HepG2 (cell line): ENCODE results near the gene TMEM79. TPM values are rescaled to one million over a fixed set of nuclear protein-coding genes. Genes with fewer than 3 reads are reported as not detected.

Experiments used
- FOSL2 ChIP-seq: sonication (generic); formaldehyde crosslinking; IDR thresholded peaks from 2 replicates; pipeline ENCODE4 v1.4.0; 2020; ENCODE audit warnings: missing genetic modification reagents
- GLI4 ChIP-seq: sonication (generic); formaldehyde crosslinking; IDR thresholded peaks from 2 replicates; pipeline ENCODE4 v1.5.1; 2020; ENCODE audit warnings: missing genetic modification reagents, mild to moderate bottlenecking, moderate library complexity, borderline replicate concordance
- HNRNPUL1 ChIP-seq: fragments of 200-400 bp; formaldehyde crosslinking; IDR thresholded peaks from 2 replicates; pipeline ENCODE4 v1.6.1; 2017; ENCODE audit warnings: low read depth, mild to moderate bottlenecking, low read length, moderate library complexity
- MAF1 ChIP-seq: sonication (generic); formaldehyde crosslinking; IDR thresholded peaks from 2 replicates; pipeline ENCODE4 v1.5.0; 2020; ENCODE audit warnings: missing genetic modification reagents, borderline replicate concordance
- MEF2D ChIP-seq: sonication (generic); formaldehyde crosslinking; IDR thresholded peaks from 2 replicates; pipeline ENCODE4 v1.5.1; 2020; ENCODE audit warnings: mild to moderate bottlenecking, missing genetic modification reagents
- MYNN ChIP-seq: sonication (generic); formaldehyde crosslinking; IDR thresholded peaks from 2 replicates; pipeline ENCODE4 v1.4.0; 2020; ENCODE audit warnings: mild to moderate bottlenecking, low read depth, missing genetic modification reagents
- NFE2L2 ChIP-seq: fragments of 150-350 bp; IDR thresholded peaks from 2 replicates; pipeline ENCODE4 v1.6.1; 2014; ENCODE audit warnings: low read length
- NFIC ChIP-seq: IDR thresholded peaks from 2 replicates; pipeline ENCODE4 v1.6.1; 2012; ENCODE audit warnings: mild to moderate bottlenecking, low read length, inconsistent platforms
- PAWR ChIP-seq: sonication (generic); formaldehyde crosslinking; IDR thresholded peaks from 2 replicates; pipeline ENCODE4 v1.4.0; 2020; ENCODE audit warnings: missing genetic modification reagents, mild to moderate bottlenecking, borderline replicate concordance
- SMC3 ChIP-seq: IDR thresholded peaks from 2 replicates; pipeline ENCODE4 v1.6.1; 2011; ENCODE audit warnings: low read length, improper control_type of control experiment
- SNRNP70 ChIP-seq: fragments of 200-400 bp; formaldehyde crosslinking; IDR thresholded peaks from 2 replicates; pipeline ENCODE4 v1.6.1; 2017; ENCODE audit warnings: mild to moderate bottlenecking, low read depth, low read length, moderate library complexity
- SRSF1 ChIP-seq: fragments of 200-400 bp; formaldehyde crosslinking; optimal IDR thresholded peaks from 2 replicates; pipeline ENCODE3; 2017; ENCODE audit warnings: mild to moderate bottlenecking, low read depth, low read length, moderate library complexity
- TBX2 ChIP-seq: sonication (generic); formaldehyde crosslinking; IDR thresholded peaks from 2 replicates; pipeline ENCODE4 v1.5.0; 2020; ENCODE audit warnings: missing genetic modification reagents, mild to moderate bottlenecking, borderline replicate concordance
- TFDP1 ChIP-seq: IDR thresholded peaks from 2 replicates; pipeline ENCODE4 v1.6.1; 2016; ENCODE audit warnings: missing compliant biosample characterization, missing genetic modification reagents, borderline replicate concordance
- TRAFD1 ChIP-seq: sonication (generic); formaldehyde crosslinking; IDR thresholded peaks from 2 replicates; pipeline ENCODE4 v1.5.1; 2020; ENCODE audit warnings: missing genetic modification reagents, mild to moderate bottlenecking, borderline replicate concordance
- ZNF230 ChIP-seq: sonication (generic); formaldehyde crosslinking; IDR thresholded peaks from 2 replicates; pipeline ENCODE4 v1.4.0; 2020; ENCODE audit warnings: mild to moderate bottlenecking, missing genetic modification reagents
- ZNF251 ChIP-seq: sonication (generic); formaldehyde crosslinking; IDR thresholded peaks from 2 replicates; pipeline ENCODE4 v1.9.0; 2021; ENCODE audit warnings: mild to moderate bottlenecking, missing genetic modification reagents
- ZNF605 ChIP-seq: sonication (generic); formaldehyde crosslinking; IDR thresholded peaks from 2 replicates; pipeline ENCODE4 v1.8.0; 2022; ENCODE audit warnings: mild to moderate bottlenecking, missing genetic modification reagents
- ZNF83 ChIP-seq: sonication (generic); formaldehyde crosslinking; IDR thresholded peaks from 2 replicates; pipeline ENCODE4 v1.4.0; 2020; ENCODE audit warnings: missing genetic modification reagents, mild to moderate bottlenecking, borderline replicate concordance
- polyA plus RNA-seq, 8 experiments: library from polyadenylated mRNA; depleted of rRNA in 3 of 8; stranded (reverse) in 7 of 8; unstranded in 1 of 8; fragments of >200 nt; fragmentation: Illumina TruSeq in 4 of 8; extraction: Trizol in 4 of 8; gene quantifications; 2 replicates each; pipeline versions ENCODE4 v1.2.1 to v1.2.3, GENCODE V29; 2011 to 2016; ENCODE audit warnings: low read depth in 4 of 8, missing spikeins in 1 of 8, mixed read lengths in 1 of 8; ENCODE audit not compliant: insufficient read depth in 1 of 8
- total RNA-seq, 5 experiments: library from RNA; depleted of rRNA; stranded (reverse); fragments of >200 nt; fragmentation: Illumina TruSeq; extraction: Trizol; gene quantifications; 2 replicates each; pipeline ENCODE4 v1.2.3, GENCODE V29; 2016; ENCODE audit warnings: low read depth in 1 of 5
- TF ChIP-seq, protein P1 (sequence below): IDR thresholded peaks from 2 replicates; pipeline ENCODE4 v1.6.1; 2016; ENCODE audit warnings: low read depth, borderline replicate concordance
- TF ChIP-seq, protein P2 (sequence below): IDR thresholded peaks from 2 replicates; pipeline ENCODE4 v1.6.1; 2016; ENCODE audit warnings: missing compliant biosample characterization, missing genetic modification reagents, borderline replicate concordance

Gene TMEM79
- total and polyA plus RNA-seq, 2 of the 13 experiments (the other 11 are each of a cell fraction or from before 2014, with no cell fraction given) = 1.2 to 1.9 TPM

- TF ChIP-seq TFDP1 (CRISPR knock-in tag) = peak; percentile 80
- TF ChIP-seq MYNN (CRISPR knock-in tag) = no peak
- TF ChIP-seq PAWR (CRISPR knock-in tag) = no peak
- no peak; the same call in 1 of the 2 replicates for TF ChIP-seq NFIC
- TF ChIP-seq SRSF1 = no peak
- TF ChIP-seq SNRNP70 = no peak
- no peak for TF ChIP-seq TRAFD1 (CRISPR knock-in tag)
- no peak for TF ChIP-seq HNRNPUL1
- peak; percentile 41; the same call in 1 of the 2 replicates for TF ChIP-seq ZNF605
- no peak for TF ChIP-seq NFE2L2
- no peak for TF ChIP-seq GLI4
- TF ChIP-seq SMC3 = no peak
- TF ChIP-seq ZNF251 (CRISPR knock-in tag) = no peak
- no peak; the same call in 1 of the 2 replicates for TF ChIP-seq MEF2D (CRISPR knock-in tag)
- no peak; the same call in 1 of the 2 replicates for TF ChIP-seq FOSL2
- TF ChIP-seq, protein P1, sequence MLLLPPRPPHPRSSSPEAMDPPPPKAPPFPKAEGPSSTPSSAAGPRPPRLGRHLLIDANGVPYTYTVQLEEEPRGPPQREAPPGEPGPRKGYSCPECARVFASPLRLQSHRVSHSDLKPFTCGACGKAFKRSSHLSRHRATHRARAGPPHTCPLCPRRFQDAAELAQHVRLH (CRISPR knock-in tag) = peak; percentile 59; the same call in 1 of the 2 replicates
- TF ChIP-seq TBX2 (CRISPR knock-in tag) = peak; percentile 75
- TF ChIP-seq MAF1 = no peak
- TF ChIP-seq ZNF230 (CRISPR knock-in tag) = no peak
- TF ChIP-seq, protein P2, sequence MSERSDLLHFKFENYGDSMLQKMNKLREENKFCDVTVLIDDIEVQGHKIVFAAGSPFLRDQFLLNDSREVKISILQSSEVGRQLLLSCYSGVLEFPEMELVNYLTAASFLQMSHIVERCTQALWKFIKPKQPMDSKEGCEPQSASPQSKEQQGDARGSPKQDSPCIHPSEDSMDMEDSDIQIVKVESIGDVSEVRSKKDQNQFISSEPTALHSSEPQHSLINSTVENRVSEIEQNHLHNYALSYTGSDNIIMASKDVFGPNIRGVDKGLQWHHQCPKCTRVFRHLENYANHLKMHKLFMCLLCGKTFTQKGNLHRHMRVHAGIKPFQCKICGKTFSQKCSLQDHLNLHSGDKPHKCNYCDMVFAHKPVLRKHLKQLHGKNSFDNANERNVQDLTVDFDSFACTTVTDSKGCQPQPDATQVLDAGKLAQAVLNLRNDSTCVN (CRISPR knock-in tag) = peak; percentile 96
- no peak for TF ChIP-seq ZNF83 (CRISPR knock-in tag)
Measured at GRCh38 chr1:156338180-156338976, 54.3 kb downstream of the TMEM79 start, which contains the start of the genes CCT3 and TSACC (continued).
